ENCODE measurements around the gene NXPH4.

NXPH4 gene

GRCh38 chr12:57179331-57180086 lies 37.1 kb upstream of the NXPH4 start:
- H3K4me3 ChIP-seq: no peak overlapping the region
- intact Hi-C loops (cut with DNase I; ENCODE audit: low total_unique reads): loop anchor here (5.0 kb wide), 1 partner anchor 107 kb away; no protein-coding TSS in a partner anchor
- no peaks in the 10 kb centered on the region for H3K27me3 ChIP-seq
- no peak overlapping the region for H3K27ac ChIP-seq
- H3K36me3 ChIP-seq: peaks cover 71 to 91% (median 89%) of the 10 kb centered on the region in 3 donors
- H3K9me3 ChIP-seq: no peaks in the 10 kb centered on the region
- TF ChIP-seq CTCF (IDR thresholded peaks at IDR 0.05): no peak
- peaks cover 0 to 13% (median 4%) of the 10 kb centered on the region in 4 donors for H3K4me1 ChIP-seq
- DNase-seq: no peak

GRCh38 chr12:57180321-57180989 lies 36.1 kb upstream of the NXPH4 start:
- DNase-seq: no peak
- H3K4me3 ChIP-seq: no peak overlapping the region
- intact Hi-C loops (cut with DNase I; ENCODE audit: low total_unique reads): loop anchor here (5.0 kb wide), 1 partner anchor 108 kb away; no protein-coding TSS in a partner anchor
- no peaks in the 10 kb centered on the region for H3K27me3 ChIP-seq
- TF ChIP-seq CTCF (IDR thresholded peaks at IDR 0.05): no peak
- H3K4me1 ChIP-seq: peaks cover 0 to 6% (median 2%) of the 10 kb centered on the region in 4 donors
- no peak overlapping the region for H3K27ac ChIP-seq
- peaks cover 80 to 92% (median 91%) of the 10 kb centered on the region in 3 donors for H3K36me3 ChIP-seq
- H3K9me3 ChIP-seq: no peaks in the 10 kb centered on the region

- no peak for TF ChIP-seq CTCF (IDR thresholded peaks at IDR 0.05)
- peak overlapping the region in 1 of 2 donors; percentile 26 for H3K27ac ChIP-seq
- no peaks in the 10 kb centered on the region for H3K9me3 ChIP-seq
- H3K4me1 ChIP-seq: no peaks in the 10 kb centered on the region
- no peaks in the 10 kb centered on the region for H3K27me3 ChIP-seq
- intact Hi-C loops (cut with DNase I; ENCODE audit: low total_unique reads): loop anchor here (5.0 kb wide), 1 partner anchor 109 kb away; no protein-coding TSS in a partner anchor
- DNase-seq: no peak
- no peak overlapping the region for H3K4me3 ChIP-seq
- peaks cover 85 to 92% (median 91%) of the 10 kb centered on the region in 3 donors for H3K36me3 ChIP-seq
Observed at GRCh38 chr12:57181072-57181471, 35.5 kb upstream of the NXPH4 start.

GRCh38 chr12:57181561-57182155 lies 34.9 kb upstream of the NXPH4 start:
- no peaks in the 10 kb centered on the region for H3K27me3 ChIP-seq
- DNase-seq: no peak
- TF ChIP-seq CTCF (IDR thresholded peaks at IDR 0.05): no peak
- peaks cover 85 to 92% (median 91%) of the 10 kb centered on the region in 3 donors for H3K36me3 ChIP-seq
- no peaks in the 10 kb centered on the region for H3K4me1 ChIP-seq
- intact Hi-C loops (cut with DNase I; ENCODE audit: low total_unique reads): loop anchor here (2.0 to 5.0 kb wide), 2 partner anchors 57 to 109 kb away; no protein-coding TSS in a partner anchor
- H3K9me3 ChIP-seq: no peaks in the 10 kb centered on the region
- H3K27ac ChIP-seq: no peak overlapping the region
- H3K4me3 ChIP-seq: no peak overlapping the region

GRCh38 chr12:57182918-57183575 lies 33.5 kb upstream of the NXPH4 start:
- H3K36me3 ChIP-seq: peaks cover 82 to 92% (median 91%) of the 10 kb centered on the region in 3 donors
- TF ChIP-seq CTCF (IDR thresholded peaks at IDR 0.05): peak; percentile 85 to 95
- no peaks in the 10 kb centered on the region for H3K9me3 ChIP-seq
- intact Hi-C loops (cut with DNase I; ENCODE audit: low total_unique reads): loop anchor here (2.0 to 5.0 kb wide), 2 partner anchors 58 to 111 kb away; no protein-coding TSS in a partner anchor
- H3K4me1 ChIP-seq: no peaks in the 10 kb centered on the region
- H3K4me3 ChIP-seq: no peak overlapping the region
- peak overlapping the region in 1 of 2 donors; percentile 19 for H3K27ac ChIP-seq
- no peaks in the 10 kb centered on the region for H3K27me3 ChIP-seq
- peak; percentile 63 to 81 for DNase-seq
